Measurements from ENCODE around the gene UVSSA. TPM values are rescaled to one million over a fixed set of nuclear protein-coding genes. Genes with fewer than 3 reads are reported as not detected.
"Not testable (repeated sequence)": the region's sequence is repeated elsewhere in the genome, so short reads cannot be mapped to it uniquely, and the experiment has no call there.

The UVSSA gene
- total RNA-seq, 3 donors from 2014 or later (not counting 1 experiment from before 2014, with no cell fraction given), result 48.0 to 59.4 (median 56.4) TPM

GRCh38 chr4:1394554-1395388 is 47.8 kb downstream of the UVSSA start:
- H3K27ac Mint-ChIP-seq; H3K4me3 Mint-ChIP-seq; H3K27ac ChIP-seq (ENCODE audit: low read length); H3K27me3 Mint-ChIP-seq (ENCODE audit: low read depth in 2 of 2); H3K27me3 ChIP-seq (ENCODE audit: control insufficient read depth, insufficient read depth, low read length); H3K36me3 ChIP-seq (ENCODE audit: control insufficient read depth, insufficient read depth, low read length); H3K4me1 ChIP-seq (ENCODE audit: control insufficient read depth, insufficient read depth, low read length); intact Hi-C loops (cut with micrococcal nuclease); H3K9me3 Mint-ChIP-seq; H3K36me3 Mint-ChIP-seq; ATAC-seq; H3K4me1 Mint-ChIP-seq; DNase-seq; H3K4me3 ChIP-seq (ENCODE audit: low read length): not testable (repeated sequence)
- H3K9me3 ChIP-seq (ENCODE audit: control insufficient read depth, insufficient read depth, low read length), result peaks cover 27% of the 10 kb centered on the region
- 97% methylated on average over 63 of the region's 63 CpGs for WGBS (ENCODE audit: insufficient coverage)

- H3K9me3 ChIP-seq (ENCODE audit: control insufficient read depth, insufficient read depth, low read length), result peaks cover 27% of the 10 kb centered on the region
- WGBS (ENCODE audit: insufficient coverage), result 98% methylated on average over 26 of the region's 26 CpGs
- H3K36me3 Mint-ChIP-seq; H3K4me3 ChIP-seq (ENCODE audit: low read length); H3K27ac ChIP-seq (ENCODE audit: low read length); H3K4me1 Mint-ChIP-seq; H3K36me3 ChIP-seq (ENCODE audit: control insufficient read depth, insufficient read depth, low read length); H3K4me3 Mint-ChIP-seq; H3K27me3 Mint-ChIP-seq (ENCODE audit: low read depth in 2 of 2); ATAC-seq; H3K27ac Mint-ChIP-seq; H3K9me3 Mint-ChIP-seq; H3K27me3 ChIP-seq (ENCODE audit: control insufficient read depth, insufficient read depth, low read length); DNase-seq; H3K4me1 ChIP-seq (ENCODE audit: control insufficient read depth, insufficient read depth, low read length); intact Hi-C loops (cut with micrococcal nuclease): not testable (repeated sequence)
These were observed 48.4 kb downstream of the UVSSA start for GRCh38 chr4:1395389-1395820.

- Histone ChIP-seq H3K36me3 (ENCODE audit: control insufficient read depth, insufficient read depth, low read length) (peaks cover 9% of the 10 kb centered on the region), H3K27me3 (ENCODE audit: control insufficient read depth, insufficient read depth, low read length) (peaks cover 7% of the 10 kb centered on the region), H3K4me3 (ENCODE audit: low read length) (no peak overlapping the region), H3K9me3 (ENCODE audit: control insufficient read depth, insufficient read depth, low read length) (peaks cover 27% of the 10 kb centered on the region), H3K4me1 (ENCODE audit: control insufficient read depth, insufficient read depth, low read length) (no peaks in the 10 kb centered on the region), H3K27ac (ENCODE audit: low read length) (no peak overlapping the region)
- 92% methylated on average over 11 of the region's 13 CpGs for WGBS (ENCODE audit: insufficient coverage)
- no peak overlapping the region for H3K4me3 Mint-ChIP-seq
- H3K36me3 Mint-ChIP-seq, result no peaks in the 10 kb centered on the region
- DNase-seq (no peak), ATAC-seq (no peak)
- no peaks in the 10 kb centered on the region for H3K4me1 Mint-ChIP-seq
- H3K27me3 Mint-ChIP-seq (ENCODE audit: low read depth in 2 of 2), result peaks cover 0 to 5% of the 10 kb centered on the region in 2 donors
- no peak overlapping the region for H3K27ac Mint-ChIP-seq
- no peaks in the 10 kb centered on the region for H3K9me3 Mint-ChIP-seq
- TF ChIP-seq CTCF (IDR thresholded peaks at IDR 0.05), result no peak
- intact Hi-C loops (cut with micrococcal nuclease), result no loop called here
These were observed 49.2 kb downstream of the UVSSA start for GRCh38 chr4:1395941-1396805.

GRCh38 chr4:1396806-1397455 is 49.9 kb downstream of the UVSSA start:
- DNase-seq (no peak), ATAC-seq (no peak)
- 98% methylated on average over 11 of the region's 11 CpGs for WGBS (ENCODE audit: insufficient coverage)
- H3K36me3 ChIP-seq (ENCODE audit: control insufficient read depth, insufficient read depth, low read length), result peaks cover 9% of the 10 kb centered on the region
- no peaks in the 10 kb centered on the region for H3K4me1 ChIP-seq (ENCODE audit: control insufficient read depth, insufficient read depth, low read length)
- H3K4me1 Mint-ChIP-seq, result no peaks in the 10 kb centered on the region
- H3K36me3 Mint-ChIP-seq, result no peaks in the 10 kb centered on the region
- no peak for TF ChIP-seq CTCF (IDR thresholded peaks at IDR 0.05)
- no peak overlapping the region for H3K4me3 ChIP-seq (ENCODE audit: low read length)
- peaks cover 0 to 7% of the 10 kb centered on the region in 2 donors for H3K27me3 Mint-ChIP-seq (ENCODE audit: low read depth in 2 of 2)
- H3K4me3 Mint-ChIP-seq, result no peak overlapping the region
- no peaks in the 10 kb centered on the region for H3K9me3 Mint-ChIP-seq
- H3K27ac Mint-ChIP-seq, result no peak overlapping the region
- intact Hi-C loops (cut with micrococcal nuclease), result no loop called here
- H3K27me3 ChIP-seq (ENCODE audit: control insufficient read depth, insufficient read depth, low read length), result peaks cover 14% of the 10 kb centered on the region
- peaks cover 27% of the 10 kb centered on the region for H3K9me3 ChIP-seq (ENCODE audit: control insufficient read depth, insufficient read depth, low read length)
- H3K27ac ChIP-seq (ENCODE audit: low read length), result no peak overlapping the region
